Endothelial cell of umbilical vein (primary cell): ENCODE data around the gene TNNI3K. TPM values are rescaled to one million over a fixed set of nuclear protein-coding genes. Genes with fewer than 3 reads are reported as not detected.

ENCODE experiments used
- BruUV-seq: library from RNA; stranded (reverse); fragments of 400-500 nt; replicated peaks from 2 replicates; lab custom pipeline; 2021; lab: Mats Ljungman, UMichigan
- CTCF ChIA-PET: fragments of 300-600, 350-600 bp; sonication (Branson Sonifier 250); formaldehyde crosslinking; loops from one replicate; lab custom pipeline; 2021; ENCODE audit warnings: antibody characterized with exemption, inconsistent platforms; lab: Charles Lee
- POLR2A ChIA-PET: fragments of 300-600, 350-600 bp; sonication (Branson Sonifier 250); formaldehyde crosslinking; loops from one replicate; lab custom pipeline; 2021; ENCODE audit warnings: antibody characterized with exemption, inconsistent platforms; lab: Charles Lee
- DNase-seq: peaks from one replicate; pipeline ENCODE4 v3.0.0-alpha.2; 2011; ENCODE audit warnings: low read depth, low spot score
- FAIRE-seq: peaks from 2 replicates; lab custom pipeline; 2011; peaks lifted over from hg19 to GRCh38; lab: Jason Lieb, UNC
- H2AFZ ChIP-seq: 2 replicates; pipeline ENCODE4 v1.6.0; 2012; ENCODE audit warnings: low read depth, low read length, control low read depth, inconsistent platforms
- H3K27ac ChIP-seq: 2 replicates; pipeline ENCODE4 v1.5.1; 2011; ENCODE audit warnings: low read depth, mild to moderate bottlenecking, control low read depth, low read length, moderate library complexity; ENCODE audit not compliant: insufficient read depth
- H3K27me3 ChIP-seq, 2 experiments: 2 replicates each; pipeline versions ENCODE4 v1.6.0 to v1.6.1; 2011; ENCODE audit warnings: low read length in 2 of 2, mixed read lengths in 1 of 2; ENCODE audit not compliant: control insufficient read depth in 2 of 2, insufficient read depth in 2 of 2
- H3K36me3 ChIP-seq, 2 experiments: 2 replicates in 1 of 2; 3 replicates in 1 of 2; pipeline ENCODE4 v1.5.1; 2011; ENCODE audit warnings: low read length in 2 of 2, mild to moderate bottlenecking in 1 of 2, moderate library complexity in 1 of 2; ENCODE audit not compliant: control insufficient read depth in 2 of 2, insufficient read depth in 2 of 2; ENCODE audit errors: extremely low read depth in 1 of 2
- H3K4me1 ChIP-seq: 3 replicates; pipeline ENCODE4 v1.5.1; 2011; ENCODE audit warnings: mild to moderate bottlenecking, low read length; ENCODE audit not compliant: control insufficient read depth, insufficient read depth; ENCODE audit errors: extremely low read depth
- H3K4me2 ChIP-seq: 2 replicates; pipeline ENCODE4 v1.6.1; 2011; ENCODE audit warnings: low read length, control low read depth, mixed read lengths; ENCODE audit not compliant: insufficient read depth
- H3K4me3 ChIP-seq, 3 experiments: fragments of 200-600 bp in 1 of 3; sonication (generic), shearing (Covaris generic) in 1 of 3; replicated peaks in 1 of 3; 2 replicates each; pipeline ENCODE4 v1.5.1; 2011 to 2016; ENCODE audit warnings: control low read depth in 3 of 3, low read length in 3 of 3, mild to moderate bottlenecking in 2 of 3, inconsistent platforms in 1 of 3, low read depth in 1 of 3, moderate library complexity in 1 of 3; ENCODE audit not compliant: insufficient read depth in 1 of 3
- H3K79me2 ChIP-seq: 2 replicates; pipeline ENCODE4 v1.6.0; 2012; ENCODE audit warnings: low read length, inconsistent platforms; ENCODE audit not compliant: control insufficient read depth, insufficient read depth
- H3K9ac ChIP-seq: replicated peaks from 2 replicates; pipeline ENCODE3; 2011; ENCODE audit warnings: low read length, control low read depth; ENCODE audit not compliant: insufficient read depth; ENCODE audit errors: extremely low read depth
- H3K9me1 ChIP-seq: replicated peaks from 3 replicates; pipeline ENCODE4 v1.6.0; 2011; ENCODE audit warnings: mild to moderate bottlenecking, low read length; ENCODE audit not compliant: control insufficient read depth, insufficient read depth; ENCODE audit errors: extremely low read depth
- H3K9me3 ChIP-seq: replicated peaks from 2 replicates; pipeline ENCODE4 v1.5.1; 2012; ENCODE audit warnings: low read length, inconsistent platforms; ENCODE audit not compliant: control insufficient read depth, insufficient read depth
- H4K20me1 ChIP-seq: replicated peaks from 2 replicates; pipeline ENCODE3; 2011; ENCODE audit warnings: mild to moderate bottlenecking, low read length; ENCODE audit not compliant: control insufficient read depth, insufficient read depth; ENCODE audit errors: extremely low read depth
- CTCF ChIP-seq, 2 donors: IDR thresholded peaks; 1 replicate in 1 of 2; 2 replicates in 1 of 2; pipeline ENCODE4 v1.5.1; 2011; ENCODE audit warnings: low read length in 2 of 2, mild to moderate bottlenecking in 2 of 2, moderate library complexity in 2 of 2, control low read depth in 1 of 2, inconsistent platforms in 1 of 2, low read depth in 1 of 2; ENCODE audit not compliant: insufficient read depth in 1 of 2; ENCODE audit errors: extremely low read depth in 1 of 2
- EZH2 ChIP-seq: IDR thresholded peaks from 2 replicates; pipeline ENCODE4 v1.6.1; 2012; ENCODE audit warnings: borderline replicate concordance, low read depth, mild to moderate bottlenecking, moderate library complexity, low read length, inconsistent platforms; ENCODE audit not compliant: severe bottlenecking
- FOS ChIP-seq: IDR thresholded peaks from 2 replicates; pipeline ENCODE4 v1.6.1; 2011; ENCODE audit warnings: mild to moderate bottlenecking, low read length, moderate library complexity, borderline replicate concordance; ENCODE audit not compliant: insufficient read depth
- GATA2 ChIP-seq: IDR thresholded peaks from 2 replicates; pipeline ENCODE4 v1.7.0; 2011; ENCODE audit warnings: low read depth, mild to moderate bottlenecking, moderate library complexity, mixed read lengths, low read length; ENCODE audit not compliant: insufficient read length, insufficient read depth
- JUN ChIP-seq: IDR thresholded peaks from 2 replicates; pipeline ENCODE4 v1.6.1; 2011; ENCODE audit warnings: borderline replicate concordance, low read depth; ENCODE audit not compliant: insufficient read length, insufficient read depth
- MAX ChIP-seq: IDR thresholded peaks from 2 replicates; pipeline ENCODE4 v1.6.1; 2011; ENCODE audit not compliant: insufficient read depth, insufficient read length
- MYC ChIP-seq: IDR thresholded peaks from one replicate; pipeline ENCODE4 v1.6.1; 2011; ENCODE audit warnings: mild to moderate bottlenecking, low read depth, low read length
- POLR2A ChIP-seq: IDR thresholded peaks from 2 replicates; pipeline ENCODE4 v1.6.1; 2012; ENCODE audit warnings: low read depth, mild to moderate bottlenecking, control low read depth, low read length
- POLR2AphosphoS5 ChIP-seq: IDR thresholded peaks from 2 replicates; pipeline ENCODE4 v1.6.1; 2012; ENCODE audit warnings: low read depth, mild to moderate bottlenecking, control low read depth, low read length, moderate library complexity; ENCODE audit not compliant: insufficient read depth
- dilution Hi-C: fragments of 300-500 bp; cut with MboI; formaldehyde crosslinking; loops from one replicate; pipeline ENCODE4 v1.15.0; 2019; ENCODE audit warnings: low sequenced_read_pairs; ENCODE audit not compliant: extremely low pct_ligation_motif_present
- intact Hi-C: fragments of 100-400 bp; cut with micrococcal nuclease; formaldehyde crosslinking; loops from one replicate; pipeline ENCODE4 v1.10.0; 2022
- polyA plus RNA-seq, 4 experiments: library from polyadenylated mRNA; depleted of rRNA in 3 of 4; stranded (reverse) in 3 of 4; unstranded in 1 of 4; fragments of >200 nt; gene quantifications; 2 replicates each; pipeline versions ENCODE4 v1.2.1 to v1.2.3, GENCODE V29; 2011 to 2012; ENCODE audit warnings: missing spikeins in 1 of 4
- total RNA-seq: library from RNA; stranded (reverse); gene quantifications from 2 replicates; pipeline ENCODE4 v1.2.3, GENCODE V29; 2021

Gene TNNI3K
- total and polyA plus RNA-seq, 2 donors (not counting 3 experiments of a cell fraction or from before 2014, with no cell fraction given): 0.69 TPM; not detected in 1

GRCh38 chr1:74496669-74497068, 261.5 kb downstream of the TNNI3K start:
- TF ChIP-seq CTCF (IDR thresholded peaks at IDR 0.05; ENCODE audit: extremely low read depth in 1 of 2, insufficient read depth in 1 of 2, low read depth in 1 of 2, low read length in 2 of 2) (no peak), POLR2AphosphoS5 (no peak), JUN (no peak), POLR2A (no peak), GATA2 (no peak), EZH2 (no peak), FOS (no peak), MAX (no peak), MYC (no peak)
- CTCF ChIA-PET: no interaction called here

More at GRCh38 chr1:74496669-74497068, 261.5 kb downstream of the TNNI3K start:
- no peaks in the 10 kb centered on the region for H3K9me3 ChIP-seq
- no peak for DNase-seq
- no peaks in the 10 kb centered on the region for H3K4me1 ChIP-seq
- H3K79me2 ChIP-seq: no peaks in the 10 kb centered on the region
- no TSS peak for BruUV-seq
- no peaks in the 10 kb centered on the region for H3K27me3 ChIP-seq
- intact Hi-C loops (no loop called here), dilution Hi-C loops (no loop called here)
- H3K9me1 ChIP-seq: no peaks in the 10 kb centered on the region
- no peak overlapping the region for H3K27ac ChIP-seq
- H3K9ac ChIP-seq: no peak overlapping the region
- H4K20me1 ChIP-seq: no peaks in the 10 kb centered on the region
- no peak overlapping the region for H2AFZ ChIP-seq
- H3K4me2 ChIP-seq: no peak overlapping the region
- no peak overlapping the region for H3K4me3 ChIP-seq
- POLR2A ChIA-PET: no interaction called here
- FAIRE-seq: no peak
- no peaks in the 10 kb centered on the region for H3K36me3 ChIP-seq
